HG03066 (cell line): ENCODE data around the gene NIN.

Source experiments
- ATAC-seq: cut with Tn5 transposase; IDR thresholded peaks from one replicate; pipeline ENCODE4 v1.9.1; 2021; ENCODE audit warnings: low read depth; ENCODE audit not compliant: unreplicated experiment

NIN gene

GRCh38 chr14:50794068-50794645, 36.8 kb downstream of the NIN start:
- no peak for ATAC-seq

- no peak for ATAC-seq
These were observed 38.3 kb downstream of the NIN start for GRCh38 chr14:50792634-50793068.

GRCh38 chr14:50792051-50792477, 38.9 kb downstream of the NIN start:
- no peak for ATAC-seq

- ATAC-seq, result peak; percentile 41
These were observed 39.8 kb downstream of the NIN start for GRCh38 chr14:50791201-50791600.

- ATAC-seq, result no peak
These were observed 40.4 kb downstream of the NIN start for GRCh38 chr14:50790589-50790988.

- no peak for ATAC-seq
These were observed 44.1 kb downstream of the NIN start for GRCh38 chr14:50786751-50787464.

- no peak for ATAC-seq
These were observed 45.4 kb downstream of the NIN start for GRCh38 chr14:50785457-50786063.

GRCh38 chr14:50784683-50785456, 46.1 kb downstream of the NIN start:
- no peak for ATAC-seq

- ATAC-seq, result no peak
These were observed 47.4 kb downstream of the NIN start for GRCh38 chr14:50783563-50783962.

GRCh38 chr14:50780393-50780792, 50.6 kb downstream of the NIN start:
- ATAC-seq, result no peak

- no peak for ATAC-seq
These were observed 52.1 kb downstream of the NIN start for GRCh38 chr14:50778721-50779483.

- no peak for ATAC-seq
These were observed 54.4 kb downstream of the NIN start for GRCh38 chr14:50776522-50776921.

- no peak for ATAC-seq
These were observed 55.6 kb downstream of the NIN start for GRCh38 chr14:50775357-50775756.

- ATAC-seq, result no peak
These were observed 56.3 kb downstream of the NIN start for GRCh38 chr14:50774542-50775267.

- no peak for ATAC-seq
These were observed 57.1 kb downstream of the NIN start for GRCh38 chr14:50773632-50774541.

GRCh38 chr14:50772412-50772811, 58.5 kb downstream of the NIN start:
- ATAC-seq, result no peak

GRCh38 chr14:50770586-50770985, 60.4 kb downstream of the NIN start:
- no peak for ATAC-seq

GRCh38 chr14:50769863-50770500, 61.0 kb downstream of the NIN start:
- no peak for ATAC-seq
